22Rv1 (cell line): ENCODE results near the gene KLHL11.

Source experiments
- CTCF ChIP-seq: fragments of 450-650 bp; IDR thresholded peaks from 2 replicates; pipeline ENCODE4 v1.5.1; 2017; ENCODE audit warnings: mild to moderate bottlenecking
- ZFX ChIP-seq: fragments of 450-650 bp; IDR thresholded peaks from 2 replicates; pipeline ENCODE4 v1.6.1; 2017; ENCODE audit warnings: antibody characterized with exemption, borderline replicate concordance

- TF ChIP-seq CTCF, result no peak
- no peak for TF ChIP-seq ZFX
These were observed 43.4 kb downstream of the KLHL11 start for GRCh38 chr17:41821776-41822175.
